Measurements from ENCODE around the gene CARD14.

CARD14 gene

DNA sequence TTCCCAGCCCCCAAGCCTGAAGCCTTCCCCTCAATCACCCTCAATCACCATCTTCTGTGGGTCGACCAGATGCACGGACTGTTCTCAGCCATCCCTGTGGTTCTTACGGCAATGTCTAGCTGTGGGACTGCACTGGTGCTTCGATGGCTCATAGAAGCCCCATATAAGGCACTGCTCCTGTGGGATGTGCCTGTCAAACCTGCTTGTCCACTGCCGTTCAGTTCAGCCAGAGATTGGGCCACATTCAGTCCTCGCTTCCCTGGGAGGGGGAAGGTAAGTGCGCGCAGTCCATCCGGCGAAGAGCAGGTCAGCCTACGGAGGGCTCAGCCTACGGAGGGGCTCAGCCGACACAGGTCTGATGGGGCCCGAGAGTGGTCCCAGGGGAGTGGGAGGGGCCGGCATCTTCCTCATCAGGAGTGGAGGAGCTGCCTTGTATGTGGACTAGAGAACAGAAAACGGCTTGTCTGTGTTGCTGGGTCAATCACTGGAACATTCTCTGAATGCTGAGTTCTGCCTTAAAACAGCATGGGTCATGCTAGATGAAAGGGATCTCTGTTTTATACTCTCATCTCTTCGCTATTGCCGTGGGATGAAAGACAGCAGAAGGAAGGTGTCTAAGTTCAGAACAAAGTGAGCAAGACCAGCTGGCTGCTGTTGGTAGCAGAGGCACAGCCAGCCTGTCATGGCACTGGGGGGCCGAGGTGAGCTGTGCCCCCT lies at the start of gene CARD14:
Gene CARD14 (plus strand): TSS at position 247 of the 717 bp plus-strand sequence. CDS start 11,409 bp downstream, outside the sequence.
- no peak for DNase-seq

DNA sequence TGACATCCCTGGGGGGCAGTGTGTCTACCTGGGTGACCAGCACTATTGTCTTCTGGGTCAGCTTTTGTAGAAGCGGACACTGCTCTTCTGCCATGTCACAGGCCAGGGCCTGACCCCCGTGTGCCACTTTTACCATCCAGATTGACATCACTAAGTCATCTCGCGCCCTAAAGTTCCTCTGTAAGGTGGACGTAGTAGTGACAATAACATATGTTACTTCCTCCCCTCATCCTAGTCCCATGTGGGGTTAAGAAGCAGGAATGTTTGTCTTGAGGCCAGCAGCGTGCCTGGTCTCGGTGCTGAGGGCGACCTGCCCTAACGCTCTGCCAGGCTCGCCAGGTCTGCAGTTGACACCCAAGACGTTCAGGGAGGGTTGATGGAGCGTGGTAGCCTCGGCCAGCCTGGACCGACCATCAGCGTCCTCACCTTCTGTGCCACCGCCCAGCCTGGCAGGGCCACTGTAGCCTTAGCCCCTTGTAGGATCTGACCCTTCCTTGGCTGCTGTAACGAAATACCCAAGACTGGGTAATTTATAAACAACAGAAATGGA lies 47.7 kb upstream of the CARD14 start:
- no peak for DNase-seq

GRCh38 chr17:80122926-80123505 lies 46.8 kb upstream of the CARD14 start:
- DNase-seq, result no peak

- no peak for DNase-seq
Observed at GRCh38 chr17:80123791-80124190, 46.0 kb upstream of the CARD14 start.

DNA sequence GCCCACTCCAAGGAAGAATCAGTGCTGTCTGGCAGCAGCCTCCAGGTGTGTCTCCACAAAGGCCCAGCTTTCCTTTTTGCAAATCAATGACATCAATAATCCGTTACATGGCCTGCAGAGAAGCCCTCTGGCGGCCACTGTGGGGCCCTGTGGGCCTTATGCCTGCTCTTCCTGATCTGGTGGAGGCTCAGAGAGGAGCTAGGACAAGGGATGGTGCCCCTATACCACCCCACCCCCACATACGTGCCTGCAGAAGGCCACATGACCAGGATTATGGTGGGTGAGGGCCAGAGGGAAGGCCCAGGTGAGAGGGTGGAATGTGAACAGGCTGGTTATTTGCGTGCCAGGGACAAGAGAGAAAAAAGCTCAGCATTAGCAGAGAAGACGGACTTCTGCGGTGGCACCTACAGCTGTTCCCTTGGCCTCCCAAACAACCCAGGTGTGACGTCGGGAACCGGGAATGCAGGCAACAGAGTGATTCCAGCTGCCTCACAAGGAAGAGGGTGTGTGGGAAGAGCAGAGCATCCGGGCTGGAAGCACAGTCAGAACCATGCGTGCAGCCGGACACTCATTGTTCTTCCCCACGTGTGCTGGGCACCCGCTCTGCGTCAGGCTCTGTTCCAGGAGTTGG lies 45.4 kb upstream of the CARD14 start:
- no peak for DNase-seq

GRCh38 chr17:80125656-80126448 lies 44.0 kb upstream of the CARD14 start:
- no peak for DNase-seq

GRCh38 chr17:80126449-80126715 lies 43.4 kb upstream of the CARD14 start:
- no peak for DNase-seq

GRCh38 chr17:80129006-80129565 lies 40.7 kb upstream of the CARD14 start:
- no peak for DNase-seq

DNA sequence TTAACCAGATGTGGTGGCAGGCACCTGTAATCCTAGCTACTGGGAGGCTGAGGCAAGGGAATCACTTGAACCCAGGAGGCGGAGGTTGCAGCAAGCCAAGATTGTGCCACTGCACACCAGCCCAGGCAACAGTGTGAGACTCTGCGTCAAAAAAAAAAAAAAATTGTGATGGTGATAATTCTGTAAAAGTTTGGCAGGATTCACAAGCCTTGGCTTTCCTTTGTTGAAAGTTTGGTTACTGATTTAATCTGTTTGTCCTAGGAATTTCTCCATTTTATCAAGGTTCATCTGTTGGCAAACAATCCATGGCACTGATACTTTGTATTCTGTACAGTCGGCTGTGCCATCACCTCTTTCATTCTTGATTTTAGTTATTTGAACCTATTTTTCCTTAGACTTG lies 38.8 kb upstream of the CARD14 start:
- DNase-seq, result no peak

GRCh38 chr17:80132906-80133625 lies 36.8 kb upstream of the CARD14 start:
- DNase-seq, result no peak

DNA sequence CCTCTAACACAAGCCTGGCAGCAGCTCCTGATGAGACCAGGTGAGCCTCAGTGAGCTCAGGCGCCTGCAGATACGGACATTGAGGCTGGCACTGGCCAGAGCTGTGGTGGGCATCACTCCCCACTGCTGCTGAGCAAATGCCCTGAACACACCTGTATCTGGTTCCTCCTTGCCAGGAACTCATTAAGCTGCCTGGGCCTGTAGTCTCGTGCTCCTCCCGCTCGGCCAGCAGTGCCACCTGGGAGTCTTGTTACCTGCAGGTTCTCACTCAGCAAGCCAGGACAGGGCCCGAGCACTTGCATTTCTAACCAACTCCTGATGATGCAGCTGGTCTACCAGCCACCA lies 36.2 kb upstream of the CARD14 start:
- DNase-seq, result no peak

GRCh38 chr17:80137131-80137530 lies 32.7 kb upstream of the CARD14 start:
- no peak for DNase-seq

- no peak for DNase-seq
Observed at GRCh38 chr17:80138856-80139426, 30.9 kb upstream of the CARD14 start.

DNA sequence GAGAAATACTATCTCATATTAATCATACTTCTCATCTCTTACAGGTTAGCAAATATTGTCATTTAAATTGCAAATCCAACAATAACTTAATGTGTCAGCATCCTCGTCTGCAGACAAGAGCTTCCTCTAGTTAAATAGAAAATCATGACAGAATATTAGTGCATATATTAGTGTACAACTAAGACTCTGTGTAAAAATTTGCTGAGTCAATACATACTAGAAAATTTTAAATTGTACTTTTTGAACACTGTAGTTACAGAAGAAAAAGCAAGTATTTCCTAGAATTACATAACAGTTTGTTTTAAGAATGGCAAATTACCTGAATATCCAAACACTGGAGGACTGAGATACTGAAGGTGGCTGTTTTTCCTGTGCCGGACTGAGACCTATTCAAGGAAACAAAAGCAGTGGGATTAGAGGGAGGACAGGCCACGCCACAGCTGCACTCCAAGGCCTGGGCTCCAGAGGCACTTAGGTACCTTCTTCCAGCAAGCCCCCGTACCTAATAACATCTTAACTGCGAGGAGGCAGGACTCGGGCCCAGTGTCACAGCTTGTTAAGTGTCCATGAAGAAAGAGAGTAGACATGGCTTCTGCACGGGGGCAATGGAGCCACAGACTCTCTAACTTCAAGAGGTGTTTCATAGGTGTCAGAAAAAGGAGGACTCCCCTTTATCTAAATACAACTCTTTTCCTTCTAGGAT lies 28.2 kb upstream of the CARD14 start:
- no peak for DNase-seq

GRCh38 chr17:80142929-80143328 lies 26.9 kb upstream of the CARD14 start:
- no peak for DNase-seq

DNA sequence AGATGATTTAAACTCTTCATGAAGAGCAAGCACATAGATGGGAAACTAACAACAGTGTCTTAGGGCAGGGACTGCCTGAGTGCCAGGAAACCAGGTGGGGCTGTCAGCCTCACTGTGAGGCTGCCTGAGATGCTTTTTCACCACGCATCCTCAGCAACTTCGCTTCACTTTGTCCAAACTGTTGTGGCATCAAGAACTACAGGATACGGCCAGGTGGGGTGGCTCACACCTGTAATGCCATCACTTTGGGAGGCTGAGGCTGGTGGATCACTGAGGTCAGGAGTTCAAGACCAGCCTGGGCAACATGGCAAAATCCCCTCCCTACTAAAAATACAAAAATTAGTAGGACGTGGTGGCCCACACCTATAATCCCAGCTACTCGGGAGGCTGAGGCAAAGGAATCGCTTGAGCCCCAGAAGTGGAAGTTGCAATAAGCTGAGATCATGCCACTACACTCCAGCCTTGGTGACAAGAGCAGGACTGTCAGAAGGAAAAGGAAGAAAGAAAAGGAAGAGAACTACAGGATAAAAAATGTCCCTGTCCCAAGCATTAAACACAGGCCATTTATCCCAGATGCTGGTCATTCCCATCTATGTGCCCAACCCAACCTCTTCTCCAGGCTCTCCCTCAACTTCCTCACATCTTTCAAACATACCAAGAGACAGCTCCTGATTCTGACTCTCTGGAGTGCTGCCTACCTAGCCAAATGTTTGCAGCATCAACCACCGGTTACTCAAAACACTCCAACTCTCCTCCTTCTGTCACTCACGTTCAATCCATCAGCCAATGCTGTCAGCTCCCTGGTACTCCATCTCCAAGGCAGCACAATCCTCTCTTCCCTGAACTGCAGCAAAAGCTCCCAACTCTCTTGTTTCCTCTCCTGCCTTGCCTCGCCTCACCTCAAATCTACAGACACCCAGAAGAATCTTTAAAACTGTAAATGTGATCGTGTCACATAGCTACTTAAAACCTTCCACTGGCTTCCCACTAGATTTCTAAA lies 24.5 kb upstream of the CARD14 start:
- no peak for DNase-seq

DNA sequence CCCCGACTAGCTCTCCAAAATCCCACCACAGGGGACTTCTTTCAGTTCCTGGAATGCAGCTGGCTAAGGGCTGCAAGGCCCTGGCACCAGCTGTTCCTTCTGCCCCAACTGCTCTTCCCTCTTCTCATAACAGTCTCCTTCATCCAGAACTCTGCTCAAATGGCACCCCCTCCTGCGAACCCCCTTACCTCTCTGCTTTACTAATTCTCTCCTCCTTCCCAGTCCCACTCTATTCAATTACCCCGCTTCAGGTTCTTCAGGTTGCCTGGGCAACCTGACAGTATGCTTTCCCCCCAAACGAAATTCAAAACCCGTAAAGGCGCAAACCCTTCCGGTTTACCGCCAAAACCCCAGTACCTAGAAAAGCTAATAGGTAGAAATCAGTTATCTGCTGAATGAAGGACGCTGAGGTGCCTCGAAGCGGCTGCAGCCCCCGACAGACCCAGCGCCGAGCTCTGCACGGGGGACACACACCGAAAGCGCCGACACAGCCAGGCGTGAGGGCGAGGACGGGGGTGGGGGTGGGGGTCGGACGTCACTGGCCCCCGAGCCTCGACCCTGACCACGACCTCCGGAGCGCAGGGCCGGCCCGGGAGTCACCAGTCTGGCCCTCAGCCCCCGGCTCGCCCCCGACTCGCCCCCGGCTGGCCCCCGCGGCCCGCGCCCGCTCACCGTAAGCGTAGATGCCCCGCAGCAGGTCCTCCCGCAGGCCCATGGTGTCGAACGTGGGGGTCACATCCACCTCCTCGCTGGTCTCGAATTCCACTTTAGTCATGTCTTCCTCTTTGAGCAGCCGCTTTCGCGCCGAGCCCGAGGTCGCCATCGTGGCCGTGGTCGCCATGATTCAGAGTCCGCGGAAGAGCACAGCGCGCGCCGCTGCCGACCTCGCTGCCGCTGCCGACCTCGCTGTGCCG lies 23.5 kb upstream of the CARD14 start:
- DNase-seq, result no peak

GRCh38 chr17:80147035-80147822 lies 22.6 kb upstream of the CARD14 start, which contains the start of gene EIF4A3:
EIF4A3 (minus strand) TSS chr17:80147128; CDS start chr17:80146961, 167 bp downstream.
- peak; percentile 97 for DNase-seq

Data from NCI-H2107 (cell line).